Measurements from ENCODE around the gene BCL6B.
"Not testable (repeated sequence)": the region's sequence is repeated elsewhere in the genome, so short reads cannot be mapped to it uniquely, and the experiment has no call there.

BCL6B gene

GRCh38 chr17:7022781-7023571, at the start of gene BCL6B:
Gene BCL6B (plus strand): TSS chr17:7023050. CDS start chr17:7023672, 622 bp downstream.
- no peak for ATAC-seq

- not testable (repeated sequence) for ATAC-seq
Observed at GRCh38 chr17:6979440-6979839, 43.4 kb upstream of the BCL6B start.

GRCh38 chr17:6981426-6981825, 41.4 kb upstream of the BCL6B start:
- ATAC-seq = no peak

GRCh38 chr17:6985266-6985665, 37.6 kb upstream of the BCL6B start:
- no peak for ATAC-seq

GRCh38 chr17:6986676-6987075, 36.2 kb upstream of the BCL6B start:
- ATAC-seq = no peak

- ATAC-seq = no peak
Observed at GRCh38 chr17:6989779-6990178, 33.1 kb upstream of the BCL6B start.

- ATAC-seq = not testable (repeated sequence)
Observed at GRCh38 chr17:6993613-6994056, 29.2 kb upstream of the BCL6B start.

- no peak for ATAC-seq
Observed at GRCh38 chr17:6994118-6994598, 28.7 kb upstream of the BCL6B start.

GRCh38 chr17:6994666-6995256, 28.1 kb upstream of the BCL6B start:
- no peak for ATAC-seq

GRCh38 chr17:6995500-6996255, 27.2 kb upstream of the BCL6B start, which contains the start of gene ALOX12:
Gene ALOX12 (plus strand): TSS chr17:6996049. CDS start chr17:6996118, 69 bp downstream.
- ATAC-seq = no peak

- no peak for ATAC-seq
Observed at GRCh38 chr17:6996256-6997011, 26.4 kb upstream of the BCL6B start.

GRCh38 chr17:6997171-6997570, 25.7 kb upstream of the BCL6B start:
- no peak for ATAC-seq

- no peak for ATAC-seq
Observed at GRCh38 chr17:6998855-6999508, 23.9 kb upstream of the BCL6B start.

- no peak for ATAC-seq
Observed at GRCh38 chr17:7001318-7001961, 21.4 kb upstream of the BCL6B start.

GRCh38 chr17:7002288-7003047, 20.4 kb upstream of the BCL6B start:
- no peak for ATAC-seq

- no peak for ATAC-seq
Observed at GRCh38 chr17:7003745-7004144, 19.1 kb upstream of the BCL6B start.

- ATAC-seq = peak; percentile 90 to 94
Observed at GRCh38 chr17:7004398-7005253, 18.2 kb upstream of the BCL6B start.

- ATAC-seq = no peak
Observed at GRCh38 chr17:7005716-7006115, 17.1 kb upstream of the BCL6B start.

- ATAC-seq = no peak
Observed at GRCh38 chr17:7007143-7007542, 15.7 kb upstream of the BCL6B start.

GRCh38 chr17:7010523-7010922, 12.3 kb upstream of the BCL6B start:
- no peak for ATAC-seq
